ENCODE measurements around the gene LOXHD1.

DNA sequence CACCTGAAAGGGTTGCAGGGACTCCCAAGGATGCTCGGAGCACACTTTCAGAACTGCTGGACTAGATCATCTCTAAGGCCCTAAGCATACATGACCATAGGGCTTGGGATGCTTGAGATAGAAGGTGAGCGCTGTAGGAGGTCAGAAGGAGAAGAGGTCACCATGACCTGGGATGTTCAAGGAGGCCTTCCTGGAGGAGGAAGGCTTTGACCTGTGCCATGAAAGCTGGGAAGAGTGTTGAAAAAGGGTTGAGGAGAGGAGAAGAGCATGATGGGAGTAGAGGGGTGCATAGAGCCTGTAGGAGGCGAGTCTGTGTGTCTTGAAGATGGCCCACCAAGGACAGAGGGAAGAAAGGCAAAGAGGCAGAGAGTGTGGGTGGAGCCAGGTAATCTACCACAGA lies 222.4 kb downstream of the LOXHD1 start:
- TF ChIP-seq, protein P1, sequence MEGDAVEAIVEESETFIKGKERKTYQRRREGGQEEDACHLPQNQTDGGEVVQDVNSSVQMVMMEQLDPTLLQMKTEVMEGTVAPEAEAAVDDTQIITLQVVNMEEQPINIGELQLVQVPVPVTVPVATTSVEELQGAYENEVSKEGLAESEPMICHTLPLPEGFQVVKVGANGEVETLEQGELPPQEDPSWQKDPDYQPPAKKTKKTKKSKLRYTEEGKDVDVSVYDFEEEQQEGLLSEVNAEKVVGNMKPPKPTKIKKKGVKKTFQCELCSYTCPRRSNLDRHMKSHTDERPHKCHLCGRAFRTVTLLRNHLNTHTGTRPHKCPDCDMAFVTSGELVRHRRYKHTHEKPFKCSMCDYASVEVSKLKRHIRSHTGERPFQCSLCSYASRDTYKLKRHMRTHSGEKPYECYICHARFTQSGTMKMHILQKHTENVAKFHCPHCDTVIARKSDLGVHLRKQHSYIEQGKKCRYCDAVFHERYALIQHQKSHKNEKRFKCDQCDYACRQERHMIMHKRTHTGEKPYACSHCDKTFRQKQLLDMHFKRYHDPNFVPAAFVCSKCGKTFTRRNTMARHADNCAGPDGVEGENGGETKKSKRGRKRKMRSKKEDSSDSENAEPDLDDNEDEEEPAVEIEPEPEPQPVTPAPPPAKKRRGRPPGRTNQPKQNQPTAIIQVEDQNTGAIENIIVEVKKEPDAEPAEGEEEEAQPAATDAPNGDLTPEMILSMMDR (tag by site-specific recombination; IDR thresholded peaks at IDR 0.05): no peak
- TF ChIP-seq, protein P2, sequence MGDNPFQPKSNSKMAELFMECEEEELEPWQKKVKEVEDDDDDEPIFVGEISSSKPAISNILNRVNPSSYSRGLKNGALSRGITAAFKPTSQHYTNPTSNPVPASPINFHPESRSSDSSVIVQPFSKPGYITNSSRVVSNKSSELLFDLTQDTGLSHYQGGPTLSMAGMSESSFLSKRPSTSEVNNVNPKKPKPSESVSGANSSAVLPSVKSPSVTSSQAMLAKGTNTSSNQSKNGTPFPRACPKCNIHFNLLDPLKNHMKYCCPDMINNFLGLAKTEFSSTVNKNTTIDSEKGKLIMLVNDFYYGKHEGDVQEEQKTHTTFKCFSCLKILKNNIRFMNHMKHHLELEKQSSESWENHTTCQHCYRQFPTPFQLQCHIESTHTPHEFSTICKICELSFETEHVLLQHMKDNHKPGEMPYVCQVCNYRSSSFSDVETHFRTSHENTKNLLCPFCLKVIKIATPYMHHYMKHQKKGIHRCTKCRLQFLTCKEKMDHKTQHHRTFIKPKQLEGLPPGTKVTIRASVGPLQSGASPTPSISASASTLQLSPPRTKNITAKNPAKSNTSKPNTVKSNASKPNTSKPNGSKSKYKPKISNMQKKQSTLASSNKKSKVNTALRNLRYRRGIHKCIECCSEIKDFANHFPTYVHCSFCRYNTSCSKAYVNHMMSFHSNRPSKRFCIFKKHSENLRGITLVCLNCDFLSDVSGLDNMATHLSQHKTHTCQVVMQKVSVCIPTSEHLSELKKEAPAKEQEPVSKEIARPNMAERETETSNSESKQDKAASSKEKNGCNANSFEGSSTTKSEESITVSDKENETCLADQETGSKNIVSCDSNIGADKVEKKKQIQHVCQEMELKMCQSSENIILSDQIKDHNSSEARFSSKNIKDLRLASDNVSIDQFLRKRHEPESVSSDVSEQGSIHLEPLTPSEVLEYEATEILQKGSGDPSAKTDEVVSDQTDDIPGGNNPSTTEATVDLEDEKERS (tag by site-specific recombination; IDR thresholded peaks at IDR 0.05): no peak
- no peak for TF ChIP-seq KLF1 (tag by site-specific recombination; IDR thresholded peaks at IDR 0.05)
- TF ChIP-seq, protein P3, sequence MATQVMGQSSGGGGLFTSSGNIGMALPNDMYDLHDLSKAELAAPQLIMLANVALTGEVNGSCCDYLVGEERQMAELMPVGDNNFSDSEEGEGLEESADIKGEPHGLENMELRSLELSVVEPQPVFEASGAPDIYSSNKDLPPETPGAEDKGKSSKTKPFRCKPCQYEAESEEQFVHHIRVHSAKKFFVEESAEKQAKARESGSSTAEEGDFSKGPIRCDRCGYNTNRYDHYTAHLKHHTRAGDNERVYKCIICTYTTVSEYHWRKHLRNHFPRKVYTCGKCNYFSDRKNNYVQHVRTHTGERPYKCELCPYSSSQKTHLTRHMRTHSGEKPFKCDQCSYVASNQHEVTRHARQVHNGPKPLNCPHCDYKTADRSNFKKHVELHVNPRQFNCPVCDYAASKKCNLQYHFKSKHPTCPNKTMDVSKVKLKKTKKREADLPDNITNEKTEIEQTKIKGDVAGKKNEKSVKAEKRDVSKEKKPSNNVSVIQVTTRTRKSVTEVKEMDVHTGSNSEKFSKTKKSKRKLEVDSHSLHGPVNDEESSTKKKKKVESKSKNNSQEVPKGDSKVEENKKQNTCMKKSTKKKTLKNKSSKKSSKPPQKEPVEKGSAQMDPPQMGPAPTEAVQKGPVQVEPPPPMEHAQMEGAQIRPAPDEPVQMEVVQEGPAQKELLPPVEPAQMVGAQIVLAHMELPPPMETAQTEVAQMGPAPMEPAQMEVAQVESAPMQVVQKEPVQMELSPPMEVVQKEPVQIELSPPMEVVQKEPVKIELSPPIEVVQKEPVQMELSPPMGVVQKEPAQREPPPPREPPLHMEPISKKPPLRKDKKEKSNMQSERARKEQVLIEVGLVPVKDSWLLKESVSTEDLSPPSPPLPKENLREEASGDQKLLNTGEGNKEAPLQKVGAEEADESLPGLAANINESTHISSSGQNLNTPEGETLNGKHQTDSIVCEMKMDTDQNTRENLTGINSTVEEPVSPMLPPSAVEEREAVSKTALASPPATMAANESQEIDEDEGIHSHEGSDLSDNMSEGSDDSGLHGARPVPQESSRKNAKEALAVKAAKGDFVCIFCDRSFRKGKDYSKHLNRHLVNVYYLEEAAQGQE (tag by site-specific recombination; IDR thresholded peaks at IDR 0.05): no peak
- TF ChIP-seq ZNF121 (tag by site-specific recombination; IDR thresholded peaks at IDR 0.05): no peak
- no peak for TF ChIP-seq ZNF184 (tag by site-specific recombination; IDR thresholded peaks at IDR 0.05)
- TF ChIP-seq KLF7 (tag by site-specific recombination; IDR thresholded peaks at IDR 0.05; ENCODE audit: borderline replicate concordance): no peak

All from HEK293 (cell line).